SK-N-SH (cell line): Measurements from ENCODE around the gene GLIPR1L2. TPM values are rescaled to one million over a fixed set of nuclear protein-coding genes. Genes with fewer than 3 reads are reported as not detected.
A peak's percentile ranks its signal among the peaks of the same experiment; 100 is the strongest.

Experiments used
- CTCF ChIA-PET: fragments of 300-600, 350-600 bp; formaldehyde crosslinking; extraction: SDS; loops from one replicate; lab custom pipeline; 2021; lab: Yijun Ruan, JAX
- POLR2A ChIA-PET: fragments of 350-600 bp; sonication (Branson Sonifier 250); formaldehyde crosslinking; extraction: SDS; loops from one replicate; lab custom pipeline; 2020; ENCODE audit warnings: antibody characterized with exemption, inconsistent platforms; lab: Yijun Ruan, JAX
- DNase-seq: peaks from one replicate; pipeline ENCODE4 v3.0.0; 2012
- H2AFZ ChIP-seq: fragments of 200-600 bp; sonication (generic); 2 replicates; pipeline ENCODE4 v1.8.1; 2016; ENCODE audit warnings: antibody characterized with exemption, mild to moderate bottlenecking, low read depth
- H3F3A ChIP-seq: fragments of 200-600 bp; sonication (generic); replicated peaks from 2 replicates; pipeline ENCODE3; 2016; ENCODE audit warnings: antibody characterized with exemption, mild to moderate bottlenecking; ENCODE audit not compliant: insufficient read depth
- H3K27ac ChIP-seq, 2 experiments: fragments of 200-500 bp in 1 of 2; fragments of 200-600 bp in 1 of 2; sonication (Bioruptor generic) in 1 of 2; sonication (generic), shearing (Covaris generic) in 1 of 2; 2 replicates each; pipeline versions ENCODE4 v1.5.1 to v1.6.1; 2014 to 2016; ENCODE audit warnings: low read depth in 2 of 2, inconsistent platforms in 1 of 2, low read length in 1 of 2, mild to moderate bottlenecking in 1 of 2, mixed read lengths in 1 of 2
- H3K27me3 ChIP-seq: fragments of 200-600 bp; sonication (generic), shearing (Covaris generic); 2 replicates; pipeline ENCODE4 v1.6.1; 2016; ENCODE audit warnings: mixed run types; ENCODE audit not compliant: insufficient read depth
- H3K36me3 ChIP-seq, 2 experiments: fragments of 200-500 bp in 1 of 2; fragments of 200-600 bp in 1 of 2; sonication (Bioruptor generic) in 1 of 2; sonication (generic) in 1 of 2; replicated peaks in 1 of 2; 2 replicates each; pipeline versions ENCODE3 to v1.5.1; 2014 to 2016; ENCODE audit warnings: low read length in 1 of 2, mild to moderate bottlenecking in 1 of 2; ENCODE audit not compliant: insufficient read depth in 2 of 2, control insufficient read depth in 1 of 2
- H3K4me1 ChIP-seq, 2 experiments: fragments of 200-500 bp in 1 of 2; fragments of 200-600 bp in 1 of 2; sonication (Bioruptor generic) in 1 of 2; sonication (generic), shearing (Covaris generic) in 1 of 2; 2 replicates each; pipeline versions ENCODE4 v1.5.1 to v1.6.1; 2014 to 2016; ENCODE audit warnings: low read depth in 1 of 2, low read length in 1 of 2, mixed run types in 1 of 2; ENCODE audit not compliant: insufficient read depth in 2 of 2, control insufficient read depth in 1 of 2
- H3K4me2 ChIP-seq: fragments of 200-600 bp; sonication (generic), shearing (Covaris generic); 2 replicates; pipeline ENCODE4 v1.6.1; 2017; ENCODE audit warnings: mixed run types
- H3K4me3 ChIP-seq, 2 experiments: fragments of 200-500 bp in 1 of 2; fragments of 200-600 bp in 1 of 2; sonication (Bioruptor generic) in 1 of 2; sonication (generic), shearing (Covaris generic) in 1 of 2; 2 replicates each; pipeline versions ENCODE4 v1.5.1 to v1.8.1; 2014 to 2016; ENCODE audit warnings: low read depth in 2 of 2, inconsistent platforms in 1 of 2, low read length in 1 of 2, mild to moderate bottlenecking in 1 of 2, mixed read lengths in 1 of 2, moderate library complexity in 1 of 2
- H3K79me2 ChIP-seq: fragments of 200-600 bp; sonication (generic); 2 replicates; pipeline ENCODE4 v1.8.1; 2017; ENCODE audit warnings: mild to moderate bottlenecking; ENCODE audit not compliant: insufficient read depth
- H3K9ac ChIP-seq: fragments of 200-600 bp; sonication (generic); 2 replicates; pipeline ENCODE4 v1.6.1; 2017; ENCODE audit warnings: mixed run types
- H3K9me2 ChIP-seq: fragments of 200-600 bp; sonication (generic); 2 replicates; pipeline ENCODE4 v1.6.1; 2017; ENCODE audit warnings: mixed run types
- H3K9me3 ChIP-seq: fragments of 200-600 bp; sonication (generic); 2 replicates; pipeline ENCODE4 v1.6.1; 2017; ENCODE audit warnings: mixed run types, mild to moderate bottlenecking, moderate library complexity
- H4K20me1 ChIP-seq: fragments of 200-600 bp; sonication (generic); 2 replicates; pipeline ENCODE4 v1.6.1; 2017; ENCODE audit warnings: mild to moderate bottlenecking, mixed run types; ENCODE audit not compliant: insufficient read depth
- CHD2 ChIP-seq: fragments of 150-350 bp; IDR thresholded peaks from 2 replicates; pipeline ENCODE4 v1.6.1; 2018; ENCODE audit warnings: low read length; ENCODE audit not compliant: partially characterized antibody
- EP300 ChIP-seq, 2 experiments: IDR thresholded peaks; 2 replicates each; pipeline versions ENCODE4 v1.4.0 to v1.6.1; 2012; ENCODE audit warnings: borderline replicate concordance in 1 of 2, low read depth in 1 of 2, low read length in 1 of 2
- EZH2phosphoT487 ChIP-seq: fragments of 200-600 bp; sonication (generic); IDR thresholded peaks from 2 replicates; pipeline ENCODE4 v1.6.1; 2017; ENCODE audit warnings: low read depth, mixed run types, mild to moderate bottlenecking, antibody characterized with exemption, moderate library complexity, borderline replicate concordance
- FOXJ3 ChIP-seq: sonication (generic); formaldehyde crosslinking; IDR thresholded peaks from 2 replicates; pipeline ENCODE4 v1.5.1; 2020; ENCODE audit warnings: mild to moderate bottlenecking, missing genetic modification reagents
- MAX ChIP-seq: IDR thresholded peaks from 2 replicates; pipeline ENCODE4 v1.4.0; 2012; ENCODE audit warnings: low read depth
- MEF2A ChIP-seq: IDR thresholded peaks from 2 replicates; pipeline ENCODE4 v1.4.0; 2012; ENCODE audit warnings: low read depth, borderline replicate concordance
- NRF1 ChIP-seq: IDR thresholded peaks from 2 replicates; pipeline ENCODE4 v1.6.1; 2012; ENCODE audit warnings: low read depth, mild to moderate bottlenecking, low read length
- RCOR1 ChIP-seq: fragments of 150-350 bp; IDR thresholded peaks from 2 replicates; pipeline ENCODE4 v1.6.1; 2017; ENCODE audit warnings: antibody characterized with exemption, low read length
- REST ChIP-seq: IDR thresholded peaks from 2 replicates; pipeline ENCODE4 v1.6.1; 2012; ENCODE audit warnings: mild to moderate bottlenecking, low read depth, low read length, moderate library complexity
- RXRA ChIP-seq: IDR thresholded peaks from 2 replicates; pipeline ENCODE4 v1.4.0; 2012; ENCODE audit warnings: low read depth, mild to moderate bottlenecking, borderline replicate concordance
- SMC3 ChIP-seq: IDR thresholded peaks from 2 replicates; pipeline ENCODE4 v1.6.1; 2012; ENCODE audit warnings: low read depth, low read length, improper control_type of control experiment
- TAF1 ChIP-seq: IDR thresholded peaks from 2 replicates; pipeline ENCODE4 v1.6.1; 2012; ENCODE audit warnings: low read depth, mild to moderate bottlenecking, low read length, moderate library complexity, borderline replicate concordance
- TCF12 ChIP-seq: IDR thresholded peaks from 2 replicates; pipeline ENCODE4 v1.4.0; 2012
- TEAD4 ChIP-seq: IDR thresholded peaks from 2 replicates; pipeline ENCODE4 v1.4.0; 2012; ENCODE audit warnings: mild to moderate bottlenecking, borderline replicate concordance; ENCODE audit not compliant: insufficient read depth
- WGBS: methylation state at CpG from one replicate; pipeline ENCODE4 v1.1.6; 2017; ENCODE audit warnings: low lambda C conversion rate; 5-methylcytosine and 5-hydroxymethylcytosine counted together
- polyA plus RNA-seq, 3 experiments: library from polyadenylated mRNA; depleted of rRNA; stranded (reverse); fragments of >200 nt; gene quantifications; 2 replicates each; pipeline ENCODE4 v1.2.3, GENCODE V29; 2012
- TF ChIP-seq, protein P1 (sequence below): fragments of 150-350 bp; IDR thresholded peaks from 2 replicates; pipeline ENCODE4 v1.6.1; 2017; ENCODE audit warnings: antibody characterized with exemption, low read length, low read depth, borderline replicate concordance
- TF ChIP-seq, protein P2 (sequence below): IDR thresholded peaks from 2 replicates; pipeline ENCODE4; 2012

The GLIPR1L2 gene
- polyA plus RNA-seq, 1 of the 3 experiments (the other 2 are of a cell fraction) = 0.13 TPM

DNA sequence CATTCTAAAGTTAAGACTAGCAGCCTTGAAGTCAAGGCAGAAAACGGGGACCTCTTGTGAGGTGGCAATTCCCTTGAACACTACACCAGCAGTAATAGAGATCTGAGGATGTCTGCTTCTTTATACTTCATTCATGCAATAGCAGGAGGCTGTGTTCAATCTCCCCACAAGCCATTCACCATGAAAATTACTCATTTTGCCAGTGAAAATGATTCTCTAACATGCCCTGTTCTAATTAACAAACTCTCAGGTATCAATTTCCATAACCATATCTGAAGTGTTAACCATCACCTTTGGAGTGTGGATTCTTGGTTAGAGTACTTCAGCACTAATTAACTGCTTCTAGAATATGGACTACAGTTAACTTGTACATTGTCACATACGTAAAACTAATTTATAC lies 86.2 kb downstream of the GLIPR1L2 start (continued):
- TF ChIP-seq REST (no peak), RCOR1 (no peak), SMC3 (no peak), MAX (no peak), CHD2 (no peak), EZH2phosphoT487 (no peak)
- TF ChIP-seq, protein P1, sequence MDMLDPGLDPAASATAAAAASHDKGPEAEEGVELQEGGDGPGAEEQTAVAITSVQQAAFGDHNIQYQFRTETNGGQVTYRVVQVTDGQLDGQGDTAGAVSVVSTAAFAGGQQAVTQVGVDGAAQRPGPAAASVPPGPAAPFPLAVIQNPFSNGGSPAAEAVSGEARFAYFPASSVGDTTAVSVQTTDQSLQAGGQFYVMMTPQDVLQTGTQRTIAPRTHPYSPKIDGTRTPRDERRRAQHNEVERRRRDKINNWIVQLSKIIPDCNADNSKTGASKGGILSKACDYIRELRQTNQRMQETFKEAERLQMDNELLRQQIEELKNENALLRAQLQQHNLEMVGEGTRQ = no peak
- TF ChIP-seq, protein P2, sequence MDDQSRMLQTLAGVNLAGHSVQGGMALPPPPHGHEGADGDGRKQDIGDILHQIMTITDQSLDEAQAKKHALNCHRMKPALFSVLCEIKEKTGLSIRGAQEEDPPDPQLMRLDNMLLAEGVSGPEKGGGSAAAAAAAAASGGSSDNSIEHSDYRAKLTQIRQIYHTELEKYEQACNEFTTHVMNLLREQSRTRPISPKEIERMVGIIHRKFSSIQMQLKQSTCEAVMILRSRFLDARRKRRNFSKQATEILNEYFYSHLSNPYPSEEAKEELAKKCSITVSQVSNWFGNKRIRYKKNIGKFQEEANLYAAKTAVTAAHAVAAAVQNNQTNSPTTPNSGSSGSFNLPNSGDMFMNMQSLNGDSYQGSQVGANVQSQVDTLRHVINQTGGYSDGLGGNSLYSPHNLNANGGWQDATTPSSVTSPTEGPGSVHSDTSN = no peak

DNA sequence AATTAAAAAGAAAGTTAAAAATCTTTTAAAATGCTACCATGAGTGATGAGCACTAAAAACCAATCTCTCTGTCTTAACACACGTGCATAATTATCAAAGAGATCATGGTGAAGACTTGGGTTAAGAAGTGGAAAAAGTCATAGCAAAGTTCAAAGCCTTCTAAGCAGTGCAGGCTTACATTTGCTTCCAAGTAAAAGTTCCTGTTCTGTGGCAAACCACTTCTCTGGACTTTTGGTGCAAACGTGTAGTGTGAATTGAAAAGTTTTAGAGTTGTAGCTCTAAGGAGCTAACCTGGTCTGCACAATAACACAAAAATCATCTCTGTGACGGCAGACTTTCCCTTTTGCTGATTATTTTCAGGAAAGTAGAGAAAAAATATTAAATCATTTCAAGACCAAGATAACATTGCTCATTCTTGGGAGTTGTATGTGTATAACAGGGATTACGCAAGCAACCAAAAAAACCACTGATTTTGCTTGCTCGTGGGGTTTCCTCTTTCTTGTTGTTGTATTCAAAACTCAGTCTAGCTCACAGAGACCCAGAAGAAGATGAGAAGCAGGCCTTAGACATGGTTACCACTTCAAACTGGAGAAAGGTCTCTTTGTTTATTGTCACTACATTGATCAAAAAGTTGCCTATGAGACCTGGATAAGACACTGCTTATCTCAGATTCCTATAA lies 87.4 kb downstream of the GLIPR1L2 start:
- peak overlapping the region; percentile 37; the same call in 1 of the 2 replicates for H2AFZ ChIP-seq
- no peak overlapping the region for H3K9ac ChIP-seq
- peaks cover 0 to 5% of the 10 kb centered on the region in 2 experiments; a peak in 3 of 4 replicates for H3K4me1 ChIP-seq
- peaks cover 21% of the 10 kb centered on the region for H3F3A ChIP-seq
- ChIA-PET CTCF (interaction anchor here (0.9 kb wide), 1 partner anchor 49 kb away, joined by 4 read pairs; no protein-coding TSS in a partner anchor), POLR2A (no interaction called here)
- TF ChIP-seq EP300 (IDR thresholded peaks at IDR 0.05; ENCODE audit: borderline replicate concordance in 1 of 2, low read depth in 1 of 2, low read length in 1 of 2) = no peak
- TF ChIP-seq NRF1 = no peak
- TF ChIP-seq SMC3 = no peak
- TF ChIP-seq EZH2phosphoT487 = no peak
- TF ChIP-seq RXRA = no peak
- TF ChIP-seq TAF1 = no peak
- no peak for TF ChIP-seq TCF12
- no peak for TF ChIP-seq TEAD4
- no peak for TF ChIP-seq FOXJ3
- no peak for TF ChIP-seq MEF2A
- no peaks in the 10 kb centered on the region for H4K20me1 ChIP-seq
- H3K27ac ChIP-seq = no peak overlapping the region
- no peak for DNase-seq
- no peaks in the 10 kb centered on the region for H3K27me3 ChIP-seq
- H3K79me2 ChIP-seq = peaks cover 24% of the 10 kb centered on the region
- H3K9me3 ChIP-seq = no peaks in the 10 kb centered on the region
- no peaks in the 10 kb centered on the region for H3K9me2 ChIP-seq
- WGBS = 81% methylated on average over 5 of the region's 5 CpGs
- no peaks in the 10 kb centered on the region for H3K36me3 ChIP-seq
- no peak overlapping the region for H3K4me3 ChIP-seq
- no peak overlapping the region for H3K4me2 ChIP-seq
